HG03457 (cell line): ENCODE data around the gene ZMAT2.
A peak's percentile ranks its signal among the peaks of the same experiment; 100 is the strongest.
"Not testable (repeated sequence)": the region's sequence is repeated elsewhere in the genome, so short reads cannot be mapped to it uniquely, and the experiment has no call there.

ENCODE experiments used
- ATAC-seq: cut with Tn5 transposase; IDR thresholded peaks from one replicate; pipeline ENCODE4 v1.9.1; 2021; ENCODE audit warnings: moderate number of reproducible peaks; ENCODE audit not compliant: unreplicated experiment

Gene ZMAT2

GRCh38 chr5:140707812-140708211 is 7.6 kb downstream of the ZMAT2 start:
- no peak for ATAC-seq

- not testable (repeated sequence) for ATAC-seq
These were observed 8.5 kb downstream of the ZMAT2 start for GRCh38 chr5:140708787-140709186.

- peak; percentile 89 for ATAC-seq
These were observed 10.8 kb downstream of the ZMAT2 start for GRCh38 chr5:140710899-140711552.

- ATAC-seq: no peak
These were observed 11.5 kb downstream of the ZMAT2 start for GRCh38 chr5:140711794-140712193.

- ATAC-seq: no peak
These were observed 13.4 kb downstream of the ZMAT2 start for GRCh38 chr5:140713562-140714094.

GRCh38 chr5:140716238-140716637 is 16.0 kb downstream of the ZMAT2 start:
- not testable (repeated sequence) for ATAC-seq

- ATAC-seq: no peak
These were observed 18.0 kb downstream of the ZMAT2 start for GRCh38 chr5:140718266-140718592.

GRCh38 chr5:140720738-140721137 is 20.5 kb downstream of the ZMAT2 start:
- not testable (repeated sequence) for ATAC-seq

- not testable (repeated sequence) for ATAC-seq
These were observed 21.1 kb downstream of the ZMAT2 start for GRCh38 chr5:140721395-140721794.

- peak; percentile 84 for ATAC-seq
These were observed 25.7 kb downstream of the ZMAT2 start for GRCh38 chr5:140725799-140726471.

- no peak for ATAC-seq
These were observed 32.9 kb downstream of the ZMAT2 start for GRCh38 chr5:140733098-140733497.

- no peak for ATAC-seq
These were observed 34.1 kb downstream of the ZMAT2 start for GRCh38 chr5:140734354-140734753.

GRCh38 chr5:140737486-140737885 is 37.2 kb downstream of the ZMAT2 start:
- ATAC-seq: no peak

- no peak for ATAC-seq
These were observed 41.7 kb downstream of the ZMAT2 start for GRCh38 chr5:140741967-140742366.

- no peak for ATAC-seq
These were observed 53.3 kb downstream of the ZMAT2 start for GRCh38 chr5:140753561-140753960.
